ENCODE data around the gene CRYGN. TPM values are rescaled to one million over a fixed set of nuclear protein-coding genes. Genes with fewer than 3 reads are reported as not detected.
A peak's percentile ranks its signal among the peaks of the same experiment; 100 is the strongest.

The CRYGN gene
- total RNA-seq, 4 donors from 2014 or later: not detected

GRCh38 chr7:151382079-151382885, 57.7 kb downstream of the CRYGN start:
- no peak overlapping the region for H3K4me3 ChIP-seq (ENCODE audit: low read depth, poor library complexity, severe bottlenecking)
- no peak for TF ChIP-seq CTCF (IDR thresholded peaks at IDR 0.05)
- no peak for TF ChIP-seq POLR2A (IDR thresholded peaks at IDR 0.05)
- intact Hi-C loops (cut with DNase I; ENCODE audit: low total_unique reads): no loop called here
- DNase-seq (ENCODE audit: low spot score in 2 of 2): peak in 1 of 2 donors; percentile 82
- 29 to 31% methylated on average over 35 to 37 of the region's 37 CpGs for whole genome bisulfite sequencing, 2 donors

GRCh38 chr7:151381348-151382078, 58.4 kb downstream of the CRYGN start:
- WGBS, 2 donors: 4 to 19% methylated on average over 24 of the region's 83 CpGs
- intact Hi-C loops (cut with DNase I; ENCODE audit: low total_unique reads): no loop called here

GRCh38 chr7:151381098-151381347, 58.9 kb downstream of the CRYGN start:
- peak in 1 of 2 donors; percentile 79 for DNase-seq (ENCODE audit: low spot score in 2 of 2)
- TF ChIP-seq CTCF (IDR thresholded peaks at IDR 0.05) (no peak), POLR2A (IDR thresholded peaks at IDR 0.05) (no peak)
- intact Hi-C loops (cut with DNase I; ENCODE audit: low total_unique reads): no loop called here
- no peak overlapping the region for H3K4me3 ChIP-seq (ENCODE audit: low read depth, poor library complexity, severe bottlenecking)
- 41 to 58% methylated on average over 7 of the region's 7 CpGs for WGBS, 2 donors

More at GRCh38 chr7:151381348-151382078, 58.4 kb downstream of the CRYGN start:
- DNase-seq (ENCODE audit: low spot score in 2 of 2): peak in 1 of 2 donors; percentile 80
- no peak for TF ChIP-seq CTCF (IDR thresholded peaks at IDR 0.05)
- H3K4me3 ChIP-seq (ENCODE audit: low read depth, poor library complexity, severe bottlenecking): no peak overlapping the region

GRCh38 chr7:151380199-151381097, 59.5 kb downstream of the CRYGN start:
- no peak overlapping the region for H3K4me3 ChIP-seq (ENCODE audit: low read depth, poor library complexity, severe bottlenecking)
- WGBS, 2 donors: 82% methylated on average over 28 to 32 of the region's 32 CpGs
- no peak for TF ChIP-seq POLR2A (IDR thresholded peaks at IDR 0.05)
- TF ChIP-seq CTCF (IDR thresholded peaks at IDR 0.05): no peak
- intact Hi-C loops (cut with DNase I; ENCODE audit: low total_unique reads): no loop called here
- peak in 1 of 2 donors; percentile 83 for DNase-seq (ENCODE audit: low spot score in 2 of 2)

GRCh38 chr7:151379534-151380198, 60.3 kb downstream of the CRYGN start:
- no peak for DNase-seq (ENCODE audit: low spot score in 2 of 2)
- WGBS, 2 donors: 82 to 91% methylated on average over 10 to 16 of the region's 25 CpGs
- no peak for TF ChIP-seq CTCF (IDR thresholded peaks at IDR 0.05)
- no peak for TF ChIP-seq POLR2A (IDR thresholded peaks at IDR 0.05)
- intact Hi-C loops (cut with DNase I; ENCODE audit: low total_unique reads): loop anchor here (10.0 kb wide), 1 partner anchor 375 kb away; no protein-coding TSS in a partner anchor
- H3K4me3 ChIP-seq (ENCODE audit: low read depth, poor library complexity, severe bottlenecking): no peak overlapping the region
